Right lobe of liver (tissue), 6 donors: ENCODE results near the gene POLD4. TPM values are rescaled to one million over a fixed set of nuclear protein-coding genes. Genes with fewer than 3 reads are reported as not detected.

ENCODE experiments used
- ATAC-seq, 4 donors: fragments of 200-7000 bp; cut with Tn5 transposase; one replicate each; pipeline ENCODE4 v1.9.1; 2020; ENCODE audit warnings: mild to moderate bottlenecking in 4 of 4, moderate library complexity in 4 of 4
- DNase-seq, 3 donors: peaks; one replicate each; pipeline ENCODE4 v3.0.0-alpha.2; 2020
- H3K27ac ChIP-seq, 3 donors: fragments of 200-600 bp; one replicate each; pipeline ENCODE4 v1.8.0; 2022
- H3K27me3 ChIP-seq, 2 donors: fragments of 200-600 bp; one replicate each; pipeline ENCODE4 v1.8.0; 2022
- H3K36me3 ChIP-seq, 4 donors: fragments of 200-600 bp; sonication (generic) in 1 of 4; one replicate each; pipeline versions ENCODE4 v1.5.1 to v1.8.0; 2017 to 2022; ENCODE audit warnings: control low read depth in 1 of 4
- H3K4me1 ChIP-seq, 4 donors: fragments of 200-600 bp; sonication (generic) in 1 of 4; one replicate each; pipeline versions ENCODE4 v1.5.1 to v1.8.0; 2017 to 2022; ENCODE audit warnings: control low read depth in 1 of 4
- H3K4me3 ChIP-seq, 3 donors: fragments of 200-600 bp; one replicate each; pipeline ENCODE4 v1.8.0; 2022
- H3K9me3 ChIP-seq, 4 donors: fragments of 200-600 bp; sonication (generic) in 1 of 4; one replicate each; pipeline versions ENCODE4 v1.5.1 to v1.8.0; 2017 to 2022; ENCODE audit warnings: control low read depth in 1 of 4
- POLR2A ChIP-seq: fragments of 450-650 bp; IDR thresholded peaks from one replicate; pipeline ENCODE4 v1.6.1; 2017; ENCODE audit warnings: antibody characterized with exemption, mild to moderate bottlenecking
- WGBS: methylation state at CpG from one replicate; pipeline ENCODE4 v1.1.6; 2018; ENCODE audit warnings: low coverage, low lambda C conversion rate; ENCODE audit not compliant: insufficient coverage; ENCODE audit errors: missing lambda C conversion rate; 5-methylcytosine and 5-hydroxymethylcytosine counted together
- intact Hi-C, 2 donors: fragments of 100-400 bp; cut with DNase I; formaldehyde crosslinking; loops; one replicate each; pipeline versions ENCODE4 v1.11.2 to v1.14.1; 2022
- total RNA-seq, 6 experiments: library from RNA; depleted of rRNA in 2 of 6; stranded (reverse); fragments of >200 nt in 2 of 6; fragmentation: NEBNext Ultra II Directional in 3 of 6; extraction: Animal tissue kit (Norgen Biotek cat#: 25700) in 3 of 6; gene quantifications; one replicate each; pipeline versions ENCODE4 v1.1.0 to v1.2.4, GENCODE V29; 2016 to 2023
- TF ChIP-seq, protein P1 (sequence below), 4 donors: fragments of 200-600 bp in 3 of 4; fragments of 450-650 bp in 1 of 4; IDR thresholded peaks; one replicate each; pipeline versions ENCODE4 v1.5.1 to v1.8.0; 2016 to 2022; ENCODE audit warnings: antibody characterized with exemption in 4 of 4, mild to moderate bottlenecking in 2 of 4
- donor health status: DM: no; HTN: yes; CAD: no.
- donor health status: DM: no; HTN: no; CAD: no.
- donor health status: DM: no; HTN: no; CAD: no.
- donor health status: DM: no; HTN: yes; CAD: no.
- donor health status: DM: no; HTN: yes; CAD: no.

The POLD4 gene
- total RNA-seq, 6 experiments from 2014 or later: 70.5 to 216 (median 97.9) TPM

DNA sequence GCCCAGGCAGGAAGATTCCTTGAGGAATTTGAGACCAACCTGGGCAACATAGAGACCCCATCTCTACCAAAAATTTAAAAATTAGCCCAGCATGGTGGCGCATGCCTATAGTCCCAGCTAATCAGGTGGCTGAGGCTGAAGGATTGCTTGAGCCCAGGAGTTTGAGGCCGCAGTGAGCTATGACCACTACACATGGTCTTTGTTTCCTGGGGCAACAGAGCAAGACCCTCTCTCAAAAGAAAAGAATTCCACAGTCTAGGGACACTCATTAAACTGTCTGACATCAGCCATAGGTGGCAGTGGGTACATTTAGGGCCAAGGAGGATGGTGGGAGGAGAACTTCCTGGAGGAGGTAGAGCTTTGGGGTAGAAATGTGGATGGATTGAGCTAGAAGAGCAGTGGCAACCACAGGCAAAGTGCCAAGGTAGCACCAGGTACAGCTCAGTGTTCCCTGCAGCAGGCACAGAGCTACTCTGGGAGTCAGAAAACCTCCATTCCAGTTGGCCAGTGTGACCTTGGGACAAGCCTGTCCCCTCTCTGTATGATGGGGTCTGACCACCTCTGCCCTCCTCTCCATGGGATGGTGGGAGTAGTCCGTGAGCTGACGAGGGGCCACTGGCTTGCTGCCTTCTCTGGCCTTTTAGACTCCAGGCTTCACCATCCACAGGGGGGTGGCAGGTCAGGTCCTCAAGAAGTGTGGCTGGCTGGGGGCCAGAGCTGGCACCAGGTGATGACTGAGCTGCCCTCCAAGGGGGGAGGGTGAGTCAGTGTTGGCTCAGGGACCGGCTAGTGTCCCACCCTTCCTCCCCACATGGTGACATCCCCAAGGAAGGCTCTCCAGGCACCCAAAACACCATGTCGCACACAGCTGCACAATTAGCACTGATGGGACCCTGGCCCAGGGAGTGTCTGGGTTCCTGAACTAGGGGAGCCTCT, 23.8 kb upstream of the POLD4 start:
- Histone ChIP-seq H3K27ac (no peak overlapping the region), H3K9me3 (no peaks in the 10 kb centered on the region), H3K4me3 (no peak overlapping the region), H3K4me1 (peaks cover 0 to 13% (median 6%) of the 10 kb centered on the region in 4 donors), H3K27me3 (no peaks in the 10 kb centered on the region), H3K36me3 (no peaks in the 10 kb centered on the region)
- DNase-seq: no peak
- intact Hi-C loops: no loop called here
- no peak for ATAC-seq
- TF ChIP-seq, protein P1, sequence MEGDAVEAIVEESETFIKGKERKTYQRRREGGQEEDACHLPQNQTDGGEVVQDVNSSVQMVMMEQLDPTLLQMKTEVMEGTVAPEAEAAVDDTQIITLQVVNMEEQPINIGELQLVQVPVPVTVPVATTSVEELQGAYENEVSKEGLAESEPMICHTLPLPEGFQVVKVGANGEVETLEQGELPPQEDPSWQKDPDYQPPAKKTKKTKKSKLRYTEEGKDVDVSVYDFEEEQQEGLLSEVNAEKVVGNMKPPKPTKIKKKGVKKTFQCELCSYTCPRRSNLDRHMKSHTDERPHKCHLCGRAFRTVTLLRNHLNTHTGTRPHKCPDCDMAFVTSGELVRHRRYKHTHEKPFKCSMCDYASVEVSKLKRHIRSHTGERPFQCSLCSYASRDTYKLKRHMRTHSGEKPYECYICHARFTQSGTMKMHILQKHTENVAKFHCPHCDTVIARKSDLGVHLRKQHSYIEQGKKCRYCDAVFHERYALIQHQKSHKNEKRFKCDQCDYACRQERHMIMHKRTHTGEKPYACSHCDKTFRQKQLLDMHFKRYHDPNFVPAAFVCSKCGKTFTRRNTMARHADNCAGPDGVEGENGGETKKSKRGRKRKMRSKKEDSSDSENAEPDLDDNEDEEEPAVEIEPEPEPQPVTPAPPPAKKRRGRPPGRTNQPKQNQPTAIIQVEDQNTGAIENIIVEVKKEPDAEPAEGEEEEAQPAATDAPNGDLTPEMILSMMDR (IDR thresholded peaks at IDR 0.05): no peak
- TF ChIP-seq POLR2A: no peak
- 94% methylated on average over 2 of the region's 6 CpGs for WGBS

DNA sequence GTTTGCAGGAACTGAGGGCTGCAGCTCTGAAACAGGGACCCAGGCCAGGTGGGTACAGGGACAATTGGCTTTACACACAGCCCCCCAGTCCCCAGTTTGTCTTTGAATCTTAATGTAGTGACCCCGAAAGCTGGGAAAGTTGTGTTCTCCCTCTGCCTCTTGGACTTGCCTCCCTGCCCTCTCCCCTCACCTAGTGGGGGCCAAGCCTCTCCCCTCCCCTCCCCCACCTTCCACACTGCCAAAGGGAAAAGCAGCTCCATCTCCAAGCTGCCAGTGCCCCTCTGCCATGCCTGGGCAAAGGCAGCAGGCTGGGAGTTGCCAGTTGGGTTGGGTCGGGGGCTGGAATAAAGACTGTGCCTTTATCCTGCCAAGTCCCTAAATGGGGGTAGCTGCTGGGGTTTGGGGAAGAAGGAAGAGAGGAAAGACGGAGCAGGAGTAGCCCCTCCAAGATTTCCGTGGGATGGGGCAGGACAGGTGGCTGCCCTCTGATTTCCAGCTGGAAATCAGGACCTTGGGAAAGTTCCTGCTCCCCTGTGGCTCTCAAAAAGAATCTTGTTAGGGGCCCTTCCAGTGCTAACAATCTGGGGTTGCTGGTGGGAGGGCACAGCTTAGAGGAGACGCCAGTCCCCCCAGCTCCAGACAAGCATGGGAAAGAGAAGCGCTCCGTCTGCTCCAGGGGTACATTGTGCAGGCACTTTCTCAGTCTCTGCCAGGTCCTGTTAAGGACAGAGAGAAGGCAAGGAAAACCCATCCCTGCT, 22.9 kb upstream of the POLD4 start:
- peaks cover 0 to 17% (median 6%) of the 10 kb centered on the region in 4 donors for H3K4me1 ChIP-seq
- no peaks in the 10 kb centered on the region for H3K27me3 ChIP-seq
- 80% methylated on average over 6 of the region's 7 CpGs for WGBS
- ATAC-seq (no peak), DNase-seq (no peak)
- no peaks in the 10 kb centered on the region for H3K9me3 ChIP-seq
- intact Hi-C loops: no loop called here
- no peak for TF ChIP-seq POLR2A
- TF ChIP-seq, protein P1 (IDR thresholded peaks at IDR 0.05): no peak
- no peak overlapping the region for H3K27ac ChIP-seq
- H3K4me3 ChIP-seq: no peak overlapping the region
- no peaks in the 10 kb centered on the region for H3K36me3 ChIP-seq

DNA sequence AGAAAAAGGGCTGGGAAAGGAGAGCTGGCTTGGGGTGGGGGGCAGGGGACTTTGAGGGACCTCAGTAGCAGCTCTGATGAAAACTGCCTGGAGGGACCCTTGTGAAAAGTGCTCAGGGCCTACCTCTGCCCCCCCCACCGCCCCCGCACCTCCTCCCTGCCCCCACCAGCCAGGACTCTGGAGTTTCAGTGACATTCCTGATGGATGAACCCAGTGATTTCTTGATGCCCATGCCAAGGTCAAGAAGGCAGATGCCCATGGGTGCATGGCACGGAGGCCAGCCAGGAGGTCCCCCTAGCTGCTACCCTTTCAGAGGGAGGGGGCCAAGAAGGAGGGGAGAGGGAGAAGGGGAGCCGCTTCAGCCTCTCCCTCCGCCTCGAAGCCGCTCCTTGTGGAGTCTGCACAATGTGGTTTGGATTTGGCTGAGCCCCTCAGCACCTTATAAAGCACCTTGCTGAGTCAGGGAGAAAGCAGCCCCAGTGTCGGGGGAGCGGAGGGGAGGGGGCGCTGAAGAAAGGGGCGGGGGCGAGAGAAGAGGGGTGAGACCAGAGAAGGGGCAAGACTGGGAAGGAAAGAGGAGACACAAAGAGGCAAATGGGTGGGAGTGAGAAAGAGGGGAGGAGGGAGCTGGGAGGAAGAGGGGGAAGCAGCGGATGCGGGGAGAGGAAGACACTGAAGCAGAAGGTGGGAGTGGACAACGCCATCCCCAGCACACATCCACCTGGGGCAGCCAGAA, 22.1 kb upstream of the POLD4 start:
- peaks cover 0 to 17% (median 6%) of the 10 kb centered on the region in 4 donors for H3K4me1 ChIP-seq
- whole genome bisulfite sequencing: 58% methylated on average over 15 of the region's 15 CpGs

More for the DNA sequence above, 22.1 kb upstream of the POLD4 start:
- ATAC-seq: no peak
- no peak overlapping the region for H3K27ac ChIP-seq
- no peak overlapping the region for H3K4me3 ChIP-seq
- no peaks in the 10 kb centered on the region for H3K9me3 ChIP-seq
- H3K27me3 ChIP-seq: no peaks in the 10 kb centered on the region
- DNase-seq: no peak
- intact Hi-C loops: no loop called here
- TF ChIP-seq, protein P1 (IDR thresholded peaks at IDR 0.05): no peak
- no peak for TF ChIP-seq POLR2A
- H3K36me3 ChIP-seq: no peaks in the 10 kb centered on the region
